IPS-NIHi7 (cell line): ENCODE measurements around the gene HIVEP2.

Experiments
- DNase-seq: peaks from one replicate; pipeline ENCODE4 v3.0.0; 2012; ENCODE audit warnings: mixed read lengths; ENCODE audit errors: extremely low spot score

Gene HIVEP2

GRCh38 chr6:142892254-142893021, 52.5 kb downstream of the HIVEP2 start:
- DNase-seq = no peak

GRCh38 chr6:142891454-142891853, 53.5 kb downstream of the HIVEP2 start:
- no peak for DNase-seq

GRCh38 chr6:142888456-142888855, 56.5 kb downstream of the HIVEP2 start:
- no peak for DNase-seq

GRCh38 chr6:142887517-142887916, 57.5 kb downstream of the HIVEP2 start:
- no peak for DNase-seq

GRCh38 chr6:142886431-142887170, 58.4 kb downstream of the HIVEP2 start:
- DNase-seq = no peak

- peak; percentile 48 for DNase-seq
Measured at GRCh38 chr6:142885182-142885867, 59.7 kb downstream of the HIVEP2 start.

GRCh38 chr6:142884214-142885035, 60.6 kb downstream of the HIVEP2 start:
- DNase-seq = no peak

- DNase-seq = no peak
Measured at GRCh38 chr6:142883011-142883410, 62.0 kb downstream of the HIVEP2 start.

GRCh38 chr6:142881761-142882160, 63.2 kb downstream of the HIVEP2 start:
- DNase-seq = no peak

GRCh38 chr6:142881290-142881689, 63.7 kb downstream of the HIVEP2 start:
- DNase-seq = no peak

- DNase-seq = no peak
Measured at GRCh38 chr6:142880201-142880600, 64.8 kb downstream of the HIVEP2 start.

- DNase-seq = no peak
Measured at GRCh38 chr6:142879527-142879926, 65.4 kb downstream of the HIVEP2 start.

- DNase-seq = no peak
Measured at GRCh38 chr6:142879076-142879475, 65.9 kb downstream of the HIVEP2 start.

- no peak for DNase-seq
Measured at GRCh38 chr6:142878407-142878806, 66.6 kb downstream of the HIVEP2 start.

- peak; percentile 19 for DNase-seq
Measured at GRCh38 chr6:142874676-142875075, 70.3 kb downstream of the HIVEP2 start.

- DNase-seq = no peak
Measured at GRCh38 chr6:142872376-142872775, 72.6 kb downstream of the HIVEP2 start.

GRCh38 chr6:142871910-142872331, 73.1 kb downstream of the HIVEP2 start:
- no peak for DNase-seq

GRCh38 chr6:142870787-142871415, 74.1 kb downstream of the HIVEP2 start:
- no peak for DNase-seq

GRCh38 chr6:142868917-142869316, 76.1 kb downstream of the HIVEP2 start:
- DNase-seq = no peak

GRCh38 chr6:142867988-142868812, 76.8 kb downstream of the HIVEP2 start:
- no peak for DNase-seq
